Heart left ventricle (tissue), 11 donors: Measurements from ENCODE around the gene GSTM4. TPM values are rescaled to one million over a fixed set of nuclear protein-coding genes. Genes with fewer than 3 reads are reported as not detected.

Experiments used
- polyA plus RNA-seq, 2 donors: library from polyadenylated mRNA; stranded (reverse); fragments of 200-250 nt; gene quantifications; one replicate each; pipeline ENCODE4 v1.2.3, GENCODE V29; 2013
- total RNA-seq, 9 donors: library from RNA; depleted of rRNA in 2 of 9; stranded (reverse); fragments of >200 nt in 2 of 9; fragmentation: NEBNext Ultra II Directional in 3 of 9; extraction: Animal tissue kit (Norgen Biotek cat#: 25700) in 3 of 9; gene quantifications; one replicate each; pipeline versions ENCODE4 v1.1.0 to v1.2.4, GENCODE V29; 2016 to 2023
- donor health status: ischemic (EF 13 %, LVEDD 7.1; RV severe dilation, severe dysfunction).
- donor health status: healthy with polysubstance abuse.
- donor health status: DM: no; HTN: yes; CAD: no.
- donor health status: DM: no; HTN: no; CAD: no.
- donor health status: ischemic (EF 25% LVEDD 5.7; RV mildly dilated, moderate dysfunction).
- donor health status: healthy.
- donor health status: DM: yes; HTN: yes; CAD: no.
- donor health status: PGD.
- donor health status: nonischemic (EF 23%, LVEDD 6.1; RV moderate dilation, normal function).

GSTM4 gene
- total and polyA plus RNA-seq, 11 donors: 21.7 to 48.4 (median 42.1) TPM

Other genes with a start within 250 kb of the GSTM4 start
- gene PSMA5, start 229.7 kb upstream of the GSTM4 start, total RNA-seq: 10 to 100 TPM; 24.3 to 74.9 (median 61.0) TPM
- gene PSMA5, start 229.7 kb upstream of the GSTM4 start, polyA plus RNA-seq: 10 to 100 TPM; 31.5 to 94.7 TPM
- gene SYPL2, start 189.6 kb upstream of the GSTM4 start, total RNA-seq: 10 to 100 TPM; 11.3 to 39.7 (median 25.4) TPM
- 10 to 100 TPM; 14.7 to 36.3 TPM for gene SYPL2, start 189.6 kb upstream of the GSTM4 start, polyA plus RNA-seq
- gene ATXN7L2, start 172.2 kb upstream of the GSTM4 start, total RNA-seq: 1 to 10 TPM; 1.2 to 2.8 (median 2.1) TPM
- gene ATXN7L2, start 172.2 kb upstream of the GSTM4 start, polyA plus RNA-seq: 1 to 10 TPM; 2.0 to 3.8 TPM
- gene CYB561D1, start 162.0 kb upstream of the GSTM4 start, total RNA-seq: 1 to 10 TPM; 3.4 to 8.4 (median 5.1) TPM
- 1 to 10 TPM; 2.1 to 8.1 TPM for gene CYB561D1, start 162.0 kb upstream of the GSTM4 start, polyA plus RNA-seq
- 10 to 100 TPM in 8 of 9 donors, 1 to 10 TPM in 1; 9.9 to 19.1 (median 14.9) TPM for gene AMIGO1, start 146.4 kb upstream of the GSTM4 start, total RNA-seq
- 1 to 10 TPM; 4.6 to 6.2 TPM for gene AMIGO1, start 146.4 kb upstream of the GSTM4 start, polyA plus RNA-seq
- under 1 TPM in 6 of 9 donors, not detected in 3; 0.08 to 0.72 (median 0.21) TPM for gene GPR61, start 116.2 kb upstream of the GSTM4 start, total RNA-seq
- under 1 TPM in 1 of 2 donors, not detected in 1; 0.15 TPM for gene GPR61, start 116.2 kb upstream of the GSTM4 start, polyA plus RNA-seq
- gene GNAI3, start 107.5 kb upstream of the GSTM4 start, total RNA-seq: 1 to 10 TPM; 1.5 to 5.4 (median 2.5) TPM
- gene GNAI3, start 107.5 kb upstream of the GSTM4 start, polyA plus RNA-seq: 1 to 10 TPM; 1.6 to 3.0 TPM
- not detected for gene GNAT2, start 36.5 kb upstream of the GSTM4 start, total RNA-seq
- not detected for gene GNAT2, start 36.5 kb upstream of the GSTM4 start, polyA plus RNA-seq
- 10 to 100 TPM in 5 of 9 donors, 1 to 10 TPM in 4; 7.5 to 29.9 (median 10.0) TPM for gene AMPD2, start 36.3 kb upstream of the GSTM4 start, total RNA-seq
- gene AMPD2, start 36.3 kb upstream of the GSTM4 start, polyA plus RNA-seq: 10 to 100 TPM in 1 of 2 donors, 1 to 10 TPM in 1; 7.4 to 17.1 TPM
- 10 to 100 TPM; 41.8 to 86.2 (median 62.3) TPM for gene GSTM2, start 12.0 kb downstream of the GSTM4 start, total RNA-seq
- 100 to 1,000 TPM in 1 of 2 donors, 10 to 100 TPM in 1; 20.5 to 101 TPM for gene GSTM2, start 12.0 kb downstream of the GSTM4 start, polyA plus RNA-seq
- gene GSTM1, start 31.7 kb downstream of the GSTM4 start, total RNA-seq: 10 to 100 TPM in 5 of 9 donors, not detected in 4; 17.9 to 60.0 (median 26.8) TPM
- 10 to 100 TPM in 1 of 2 donors, under 1 TPM in 1; 0.10 to 39.5 TPM for gene GSTM1, start 31.7 kb downstream of the GSTM4 start, polyA plus RNA-seq
- 1 to 10 TPM in 7 of 9 donors, under 1 TPM in 1, not detected in 1; 0.58 to 9.0 (median 2.2) TPM for gene GSTM5, start 56.2 kb downstream of the GSTM4 start, total RNA-seq
- 1 to 10 TPM in 1 of 2 donors, under 1 TPM in 1; 0.49 to 1.4 TPM for gene GSTM5, start 56.2 kb downstream of the GSTM4 start, polyA plus RNA-seq
- 100 to 1,000 TPM in 4 of 9 donors, 10 to 100 TPM in 5; 52.3 to 237 (median 91.5) TPM for gene GSTM3, start 84.9 kb downstream of the GSTM4 start, total RNA-seq
- gene GSTM3, start 84.9 kb downstream of the GSTM4 start, polyA plus RNA-seq: 100 to 1,000 TPM in 1 of 2 donors, 10 to 100 TPM in 1; 53.1 to 224 TPM
- under 1 TPM in 5 of 9 donors, not detected in 4; 0.25 to 0.75 (median 0.29) TPM for gene EPS8L3, start 107.8 kb downstream of the GSTM4 start, total RNA-seq
- gene EPS8L3, start 107.8 kb downstream of the GSTM4 start, polyA plus RNA-seq: under 1 TPM in 1 of 2 donors, not detected in 1; 0.30 TPM